IPS-NIHi7 (cell line): Measurements from ENCODE around the gene CCDC80.
"Not testable (repeated sequence)": the region's sequence is repeated elsewhere in the genome, so short reads cannot be mapped to it uniquely, and the experiment has no call there.

ENCODE experiments used
- DNase-seq: peaks from one replicate; pipeline ENCODE4 v3.0.0; 2012; ENCODE audit warnings: mixed read lengths; ENCODE audit errors: extremely low spot score

CCDC80 gene

GRCh38 chr3:112585782-112586181 is 55.2 kb downstream of the CCDC80 start:
- no peak for DNase-seq

DNA sequence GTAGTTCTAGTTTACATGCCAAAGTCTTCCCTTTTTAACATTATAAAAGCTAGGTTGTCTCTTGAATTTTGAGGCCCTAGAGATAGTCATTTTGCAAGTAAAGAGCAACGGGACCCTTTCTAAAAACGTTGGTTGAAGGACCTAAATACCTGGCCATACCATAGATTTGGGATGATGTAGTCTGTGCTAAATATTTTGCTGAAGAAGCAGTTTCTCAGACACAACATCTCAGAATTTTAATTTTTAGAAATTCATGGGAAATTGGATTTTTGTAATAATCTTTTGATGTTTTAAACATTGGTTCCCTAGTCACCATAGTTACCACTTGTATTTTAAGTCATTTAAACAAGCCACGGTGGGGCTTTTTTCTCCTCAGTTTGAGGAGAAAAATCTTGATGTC is 57.8 kb downstream of the CCDC80 start:
- DNase-seq = no peak

DNA sequence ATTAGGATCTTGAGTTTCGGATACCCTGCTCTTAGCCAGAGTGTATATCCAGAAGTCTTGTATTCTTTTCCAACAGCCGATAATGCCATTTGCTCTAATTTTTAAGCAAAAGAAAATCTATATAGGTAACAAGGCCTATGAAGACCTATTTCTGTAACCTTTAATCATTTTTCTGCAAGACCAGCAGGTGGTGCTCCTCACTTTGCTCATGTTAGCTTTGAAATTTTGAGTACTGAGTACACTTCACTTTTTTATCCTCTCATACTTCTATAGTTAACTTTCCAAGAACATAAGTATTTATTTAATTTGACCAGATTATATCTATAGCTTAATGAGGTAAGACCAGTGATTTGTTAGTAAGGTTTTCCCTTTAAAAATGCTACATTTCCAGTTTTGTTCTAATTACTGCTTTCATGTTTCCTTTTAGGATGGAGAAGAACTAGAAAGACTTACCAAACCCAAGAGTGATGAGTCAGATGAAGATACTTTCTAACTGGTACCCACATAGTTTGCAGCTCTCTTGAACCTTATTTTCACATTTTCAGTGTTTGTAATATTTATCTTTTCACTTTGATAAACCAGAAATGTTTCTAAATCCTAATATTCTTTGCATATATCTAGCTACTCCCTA is 58.6 kb downstream of the CCDC80 start:
- DNase-seq = no peak

- DNase-seq = no peak
These were observed 61.2 kb downstream of the CCDC80 start for GRCh38 chr3:112579697-112580096.

- no peak for DNase-seq
These were observed 61.7 kb downstream of the CCDC80 start for GRCh38 chr3:112579232-112579631.

DNA sequence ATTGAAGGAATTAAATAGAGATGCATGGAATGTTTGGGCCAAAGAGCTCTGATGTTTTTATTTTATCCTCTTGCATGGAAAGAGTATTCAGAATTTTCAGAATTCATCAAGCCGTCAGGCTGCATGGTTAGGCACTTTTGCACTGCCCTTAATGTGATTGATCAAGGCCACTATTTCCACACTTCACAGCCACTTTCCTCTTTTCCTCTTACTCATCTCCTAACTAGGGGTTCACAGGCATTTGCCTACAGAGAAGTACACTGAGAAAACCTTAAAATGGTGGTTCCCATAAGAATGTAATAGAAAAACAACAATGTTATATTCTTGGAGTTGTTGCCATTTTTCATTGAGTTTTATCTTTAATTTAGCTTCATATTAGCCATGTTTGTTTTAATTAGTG is 68.2 kb downstream of the CCDC80 start:
- DNase-seq = no peak

DNA sequence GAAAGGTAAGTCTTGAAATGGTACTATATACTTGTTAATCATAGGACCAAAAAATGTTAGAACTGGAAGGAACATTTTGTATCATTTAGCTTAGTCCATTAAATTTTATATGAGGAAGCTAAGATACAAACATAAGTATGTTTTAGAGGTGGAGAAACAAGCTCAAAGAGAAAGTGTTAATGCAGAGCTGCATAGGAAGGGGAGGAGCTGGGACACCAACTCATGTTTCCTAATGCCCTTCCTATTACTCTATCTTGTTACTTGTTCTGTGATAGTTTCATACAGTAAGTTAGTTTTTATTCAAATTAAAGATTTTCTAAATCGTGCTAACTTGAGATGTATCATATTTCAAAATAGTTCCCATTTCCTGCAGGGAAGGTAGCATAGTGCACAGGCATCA is 71.7 kb downstream of the CCDC80 start:
- DNase-seq = no peak

GRCh38 chr3:112568642-112569041 is 72.3 kb downstream of the CCDC80 start:
- DNase-seq = no peak

GRCh38 chr3:112564940-112565305 is 76.0 kb downstream of the CCDC80 start:
- no peak for DNase-seq

DNA sequence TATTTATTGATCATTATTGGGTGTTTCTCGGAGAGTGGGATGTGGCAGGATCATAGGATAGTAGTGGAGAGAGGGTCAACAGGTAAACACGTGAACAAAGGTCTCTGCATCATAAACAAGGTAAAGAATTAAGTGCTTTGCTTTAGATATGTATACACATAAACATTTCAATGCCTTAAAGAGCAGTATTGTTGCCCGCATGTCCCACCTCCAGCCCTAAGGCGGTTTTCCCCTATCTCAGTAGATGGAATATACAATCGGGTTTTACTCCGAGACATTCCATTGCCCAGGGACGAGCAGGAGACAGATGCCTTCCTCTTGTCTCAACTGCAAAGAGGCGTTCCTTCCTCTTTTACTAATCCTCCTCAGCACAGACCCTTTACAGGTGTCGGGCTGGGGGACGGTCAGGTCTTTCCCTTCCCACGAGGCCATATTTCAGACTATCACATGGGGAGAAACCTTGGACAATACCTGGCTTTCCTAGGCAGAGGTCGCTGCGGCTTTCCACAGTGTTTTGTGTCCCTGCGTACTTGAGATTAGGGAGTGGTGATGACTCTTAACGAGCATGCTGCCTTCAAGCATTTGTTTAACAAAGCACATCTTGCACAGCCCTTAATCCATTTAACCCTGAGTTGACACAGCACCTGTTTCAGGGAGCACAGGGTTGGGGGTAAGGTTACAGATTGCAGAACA is 76.5 kb downstream of the CCDC80 start:
- not testable (repeated sequence) for DNase-seq

DNA sequence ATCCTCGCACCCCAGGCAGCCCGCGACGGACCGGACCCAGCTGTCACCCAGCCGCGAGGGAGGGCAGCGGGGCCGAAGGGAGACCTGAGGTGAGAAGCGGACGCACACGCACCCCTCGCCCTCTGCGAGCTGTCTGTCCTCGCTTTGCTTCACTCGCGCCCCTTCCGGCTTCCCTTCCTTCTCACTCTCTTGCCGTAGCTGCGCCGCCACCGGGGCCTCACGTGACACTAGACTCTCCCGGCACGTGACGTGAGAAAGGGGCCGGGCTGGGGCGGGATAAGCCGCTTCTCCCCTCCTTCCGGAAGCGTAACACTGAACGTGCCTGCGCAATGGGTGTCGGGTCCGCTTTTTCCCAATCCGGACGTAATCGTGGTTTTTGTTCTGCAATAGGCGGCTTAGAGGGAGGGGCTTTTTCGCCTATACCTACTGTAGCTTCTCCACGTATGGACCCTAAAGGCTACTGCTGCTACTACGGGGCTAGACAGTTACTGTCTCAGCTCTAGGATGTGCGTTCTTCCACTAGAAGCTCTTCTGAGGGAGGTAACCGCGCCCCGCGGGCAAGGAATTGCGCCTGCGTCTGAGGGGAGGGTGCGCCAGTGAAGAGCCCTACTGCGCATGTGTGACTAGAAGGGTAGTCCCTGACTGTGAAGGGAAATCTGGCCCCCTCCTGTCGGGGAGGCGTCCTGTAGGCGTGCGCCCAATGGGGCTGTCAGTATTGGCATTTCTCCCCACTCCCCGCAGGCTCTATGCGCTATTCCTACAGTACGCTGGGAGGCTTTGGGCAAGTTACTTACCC is 79.0 kb downstream of the CCDC80 start, which contains the start of the genes ATG3 and SLC35A5:
Gene ATG3, minus strand, starts transcription at position 229 of the 796 bp plus-strand sequence. CDS start 434 bp downstream, outside the sequence.
Gene SLC35A5, plus strand, starts transcription at position 312 of the 796 bp plus-strand sequence. CDS start 1,359 bp downstream, outside the sequence.
- peak; percentile 92 for DNase-seq

GRCh38 chr3:112561484-112561733 is 79.5 kb downstream of the CCDC80 start:
- no peak for DNase-seq

DNA sequence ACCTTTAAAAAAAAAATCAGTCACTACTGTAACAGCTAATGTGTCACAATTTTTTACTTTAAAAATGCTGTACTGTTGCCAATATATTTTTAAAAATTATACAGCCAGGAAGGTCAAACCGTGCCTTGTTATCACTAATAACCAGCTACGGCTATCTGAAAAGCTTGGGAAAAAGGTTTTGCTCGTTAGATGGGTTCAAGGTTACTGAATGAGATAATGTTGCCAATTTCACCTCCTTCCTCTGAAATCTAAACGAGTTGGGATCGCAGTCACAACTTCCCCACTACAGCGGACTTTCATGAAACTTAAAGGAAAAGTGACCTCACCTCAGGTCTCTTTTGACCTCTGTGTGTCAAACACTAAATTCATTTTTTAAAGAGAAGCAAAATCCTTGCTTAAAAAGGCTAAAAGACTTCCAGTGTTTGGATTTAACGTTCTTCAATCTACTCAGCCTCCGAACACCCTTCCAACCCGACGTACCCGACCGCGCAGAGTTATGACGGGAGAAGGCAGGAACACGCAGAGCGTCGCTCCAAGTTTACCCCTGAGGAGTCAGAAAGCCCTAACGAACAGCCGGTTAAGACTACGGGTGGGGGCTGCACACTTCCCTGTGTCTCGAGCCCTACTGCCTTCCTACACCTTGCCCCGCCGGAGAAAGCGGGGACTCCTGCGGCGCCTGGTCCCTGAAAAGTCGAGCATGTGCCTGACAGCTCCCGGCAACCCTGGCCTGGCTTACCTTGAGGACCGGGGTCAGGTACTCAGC is 80.0 kb downstream of the CCDC80 start:
- peak; percentile 57 for DNase-seq

- DNase-seq = no peak
These were observed 80.6 kb downstream of the CCDC80 start for GRCh38 chr3:112560307-112560706.

DNA sequence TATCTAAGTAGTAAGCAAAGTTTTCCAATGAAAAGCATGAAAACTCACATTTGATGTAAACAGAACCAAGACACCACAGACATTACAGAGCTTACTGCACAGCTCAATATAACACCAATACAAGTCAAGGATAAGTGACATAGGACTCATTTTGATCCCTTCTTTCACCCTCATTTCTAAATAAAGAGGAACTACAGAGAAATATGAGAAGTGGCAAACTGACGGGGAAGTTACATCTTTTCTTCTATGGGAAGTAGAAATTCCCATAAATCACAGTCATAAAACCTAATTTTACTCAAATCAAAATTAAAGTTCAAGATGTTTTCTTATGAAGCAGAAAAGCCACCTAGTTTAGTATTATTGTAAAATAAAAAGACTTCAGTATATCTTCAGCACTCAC is 83.0 kb downstream of the CCDC80 start:
- DNase-seq = no peak

GRCh38 chr3:112555535-112556170 is 85.3 kb downstream of the CCDC80 start:
- DNase-seq = no peak

DNA sequence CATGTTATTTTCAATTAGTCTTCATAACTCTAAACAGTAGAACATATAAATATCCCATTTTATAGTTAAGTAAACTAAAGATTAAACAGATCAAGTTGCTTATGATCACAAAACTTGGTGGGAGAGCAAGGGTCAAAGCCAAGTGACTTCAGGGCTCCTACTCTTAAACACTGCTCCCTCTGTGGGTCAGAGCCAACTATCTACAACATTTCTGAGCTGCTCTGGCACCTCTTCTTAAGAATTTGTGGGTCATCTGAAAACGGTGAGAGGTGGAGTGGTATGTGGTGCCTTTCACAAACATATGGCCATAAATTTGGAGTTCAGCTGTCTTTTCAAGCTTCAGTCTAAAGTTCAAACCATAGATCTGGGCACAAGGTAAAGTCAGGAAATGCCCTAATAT is 90.1 kb downstream of the CCDC80 start:
- peak; percentile 16 for DNase-seq
